HEK293 (cell line): Measurements from ENCODE around the gene KCNIP2.

ENCODE experiments used
- GLI2 ChIP-seq: fragments of 450-650 bp; formaldehyde crosslinking; IDR thresholded peaks from 2 replicates; pipeline ENCODE4; 2017; ENCODE audit warnings: missing biosample characterization, missing genetic modification characterization, low read depth, borderline replicate concordance
- MYNN ChIP-seq: fragments of 450-650 bp; formaldehyde crosslinking; IDR thresholded peaks from 2 replicates; pipeline ENCODE4 v1.5.1; 2016; ENCODE audit warnings: missing biosample characterization, missing genetic modification characterization, borderline replicate concordance
- OSR2 ChIP-seq: fragments of 450-650 bp; formaldehyde crosslinking; IDR thresholded peaks from 2 replicates; pipeline ENCODE4 v1.5.1; 2016; ENCODE audit warnings: missing biosample characterization, missing genetic modification characterization
- PRDM1 ChIP-seq: fragments of 450-650 bp; formaldehyde crosslinking; IDR thresholded peaks from 2 replicates; pipeline ENCODE4; 2016; ENCODE audit warnings: missing biosample characterization, missing genetic modification characterization
- SCRT2 ChIP-seq: fragments of 450-650 bp; formaldehyde crosslinking; IDR thresholded peaks from 2 replicates; pipeline ENCODE4 v1.5.1; 2016; ENCODE audit warnings: missing biosample characterization, missing genetic modification characterization
- SETDB1 ChIP-seq: IDR thresholded peaks from one replicate; pipeline ENCODE4 v1.6.1; 2017; ENCODE audit warnings: mild to moderate bottlenecking, low read length, moderate library complexity, mixed read lengths; ENCODE audit not compliant: insufficient read length
- SP3 ChIP-seq: fragments of 450-650 bp; formaldehyde crosslinking; IDR thresholded peaks from 2 replicates; pipeline ENCODE4 v1.5.1; 2016; ENCODE audit warnings: missing biosample characterization, missing genetic modification characterization
- TCF7L2 ChIP-seq: IDR thresholded peaks from 2 replicates; pipeline ENCODE4 v1.6.1; 2011; ENCODE audit warnings: low read depth, mild to moderate bottlenecking, inconsistent platforms, low read length, moderate library complexity, borderline replicate concordance
- TSHZ1 ChIP-seq: fragments of 450-650 bp; formaldehyde crosslinking; IDR thresholded peaks from 2 replicates; pipeline ENCODE4 v1.5.1; 2016; ENCODE audit warnings: missing biosample characterization, missing genetic modification characterization, borderline replicate concordance
- YY2 ChIP-seq: fragments of 450-650 bp; formaldehyde crosslinking; IDR thresholded peaks from 2 replicates; pipeline ENCODE4 v1.5.1; 2016; ENCODE audit warnings: missing biosample characterization, missing genetic modification characterization
- ZBTB11 ChIP-seq: fragments of 450-650 bp; formaldehyde crosslinking; conservative IDR thresholded peaks from 2 replicates; pipeline ENCODE4 v1.5.1; 2016; ENCODE audit warnings: low read depth, missing biosample characterization, missing genetic modification characterization
- ZBTB17 ChIP-seq: fragments of 450-650 bp; formaldehyde crosslinking; IDR thresholded peaks from 2 replicates; pipeline ENCODE4 v1.5.1; 2016; ENCODE audit warnings: missing biosample characterization, missing genetic modification characterization
- ZBTB44 ChIP-seq: fragments of 450-650 bp; IDR thresholded peaks from 2 replicates; pipeline ENCODE4 v1.5.1; 2018; ENCODE audit warnings: missing biosample characterization, mild to moderate bottlenecking, missing genetic modification characterization
- ZFHX2 ChIP-seq: fragments of 450-650 bp; formaldehyde crosslinking; conservative IDR thresholded peaks from 2 replicates; pipeline ENCODE4 v1.5.1; 2016; ENCODE audit warnings: missing biosample characterization, missing genetic modification characterization
- ZFP69B ChIP-seq: fragments of 450-650 bp; formaldehyde crosslinking; IDR thresholded peaks from 2 replicates; pipeline ENCODE4 v1.5.1; 2016; ENCODE audit warnings: missing biosample characterization, missing genetic modification characterization
- ZNF112 ChIP-seq: fragments of 450-650 bp; formaldehyde crosslinking; IDR thresholded peaks from 2 replicates; pipeline ENCODE4 v1.5.0; 2017; ENCODE audit warnings: missing biosample characterization, missing genetic modification characterization
- ZNF114 ChIP-seq: fragments of 450-650 bp; formaldehyde crosslinking; IDR thresholded peaks from 2 replicates; pipeline ENCODE4 v1.5.0; 2017; ENCODE audit warnings: missing biosample characterization, missing genetic modification characterization
- ZNF157 ChIP-seq: fragments of 450-650 bp; formaldehyde crosslinking; IDR thresholded peaks from 2 replicates; pipeline ENCODE4 v1.5.1; 2016; ENCODE audit warnings: missing biosample characterization, missing genetic modification characterization
- ZNF23 ChIP-seq: fragments of 450-650 bp; formaldehyde crosslinking; IDR thresholded peaks from 2 replicates; pipeline ENCODE4 v1.5.1; 2016; ENCODE audit warnings: missing biosample characterization, missing genetic modification characterization, borderline replicate concordance
- ZNF248 ChIP-seq: fragments of 450-650 bp; formaldehyde crosslinking; IDR thresholded peaks from 2 replicates; pipeline ENCODE4 v1.5.1; 2017; ENCODE audit warnings: missing biosample characterization, missing genetic modification characterization
- ZNF26 ChIP-seq: fragments of 450-650 bp; formaldehyde crosslinking; IDR thresholded peaks from 2 replicates; pipeline ENCODE4 v1.5.1; 2016; ENCODE audit warnings: missing biosample characterization, missing genetic modification characterization
- ZNF37A ChIP-seq: fragments of 450-650 bp; IDR thresholded peaks from 2 replicates; pipeline ENCODE4 v1.5.1; 2018; ENCODE audit warnings: missing biosample characterization, missing genetic modification characterization
- ZNF555 ChIP-seq: fragments of 450-650 bp; formaldehyde crosslinking; conservative IDR thresholded peaks from 2 replicates; pipeline ENCODE4 v1.5.1; 2017; ENCODE audit warnings: missing biosample characterization, mild to moderate bottlenecking, missing genetic modification characterization, inconsistent platforms
- TF ChIP-seq, protein P1 (sequence below): fragments of 450-650 bp; formaldehyde crosslinking; IDR thresholded peaks from 2 replicates; pipeline ENCODE4 v1.5.1; 2016; ENCODE audit warnings: missing biosample characterization, missing genetic modification characterization
- TF ChIP-seq, protein P2 (sequence below): fragments of 450-650 bp; formaldehyde crosslinking; IDR thresholded peaks from 2 replicates; pipeline ENCODE4 v1.5.1; 2016; ENCODE audit warnings: missing biosample characterization, missing genetic modification characterization

KCNIP2 gene

GRCh38 chr10:101818119-101818871 lies 25.3 kb downstream of the KCNIP2 start, which contains the start of gene OGA (continued):
- no peak for TF ChIP-seq ZNF114
- no peak; the same call in 1 of the 2 replicates for TF ChIP-seq MYNN (tag by site-specific recombination)
- no peak for TF ChIP-seq ZNF37A (tag by site-specific recombination)
- no peak for TF ChIP-seq SCRT2 (tag by site-specific recombination)
- TF ChIP-seq PRDM1, result peak; percentile 82
- 0 out of 2 replicates have a peak, but pooled peaks have one; percentile 8 for TF ChIP-seq ZFP69B (tag by site-specific recombination)
- no peak for TF ChIP-seq ZNF23
- no peak for TF ChIP-seq SETDB1
- no peak for TF ChIP-seq ZNF555 (tag by site-specific recombination)
- TF ChIP-seq ZNF157 (tag by site-specific recombination), result no peak
- no peak for TF ChIP-seq TCF7L2
- no peak; the same call in 1 of the 2 replicates for TF ChIP-seq ZFHX2 (tag by site-specific recombination)
- TF ChIP-seq ZBTB44 (tag by site-specific recombination), result no peak
- TF ChIP-seq ZBTB17 (tag by site-specific recombination), result no peak
- TF ChIP-seq ZNF112 (tag by site-specific recombination), result no peak
- TF ChIP-seq GLI2 (tag by site-specific recombination), result no peak
- TF ChIP-seq TSHZ1, result 0 out of 2 replicates have a peak, but pooled peaks have one; percentile 27
- no peak for TF ChIP-seq ZNF248 (tag by site-specific recombination)
- no peak for TF ChIP-seq YY2
- peak; percentile 98 for TF ChIP-seq SP3 (tag by site-specific recombination)
- peak; percentile 88 for TF ChIP-seq ZBTB11 (tag by site-specific recombination)
- TF ChIP-seq OSR2 (tag by site-specific recombination), result no peak
- TF ChIP-seq, protein P1, sequence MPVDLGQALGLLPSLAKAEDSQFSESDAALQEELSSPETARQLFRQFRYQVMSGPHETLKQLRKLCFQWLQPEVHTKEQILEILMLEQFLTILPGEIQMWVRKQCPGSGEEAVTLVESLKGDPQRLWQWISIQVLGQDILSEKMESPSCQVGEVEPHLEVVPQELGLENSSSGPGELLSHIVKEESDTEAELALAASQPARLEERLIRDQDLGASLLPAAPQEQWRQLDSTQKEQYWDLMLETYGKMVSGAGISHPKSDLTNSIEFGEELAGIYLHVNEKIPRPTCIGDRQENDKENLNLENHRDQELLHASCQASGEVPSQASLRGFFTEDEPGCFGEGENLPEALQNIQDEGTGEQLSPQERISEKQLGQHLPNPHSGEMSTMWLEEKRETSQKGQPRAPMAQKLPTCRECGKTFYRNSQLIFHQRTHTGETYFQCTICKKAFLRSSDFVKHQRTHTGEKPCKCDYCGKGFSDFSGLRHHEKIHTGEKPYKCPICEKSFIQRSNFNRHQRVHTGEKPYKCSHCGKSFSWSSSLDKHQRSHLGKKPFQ, result 0 out of 2 replicates have a peak, but pooled peaks have one; percentile 19
- TF ChIP-seq ZNF26 (tag by site-specific recombination), result no peak
- TF ChIP-seq, protein P2, sequence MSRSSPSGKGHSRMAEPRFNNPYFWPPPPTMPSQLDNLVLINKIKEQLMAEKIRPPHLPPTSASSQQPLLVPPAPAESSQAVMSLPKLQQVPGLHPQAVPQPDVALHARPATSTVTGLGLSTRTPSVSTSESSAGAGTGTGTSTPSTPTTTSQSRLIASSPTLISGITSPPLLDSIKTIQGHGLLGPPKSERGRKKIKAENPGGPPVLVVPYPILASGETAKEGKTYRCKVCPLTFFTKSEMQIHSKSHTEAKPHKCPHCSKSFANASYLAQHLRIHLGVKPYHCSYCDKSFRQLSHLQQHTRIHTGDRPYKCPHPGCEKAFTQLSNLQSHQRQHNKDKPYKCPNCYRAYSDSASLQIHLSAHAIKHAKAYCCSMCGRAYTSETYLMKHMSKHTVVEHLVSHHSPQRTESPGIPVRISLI, result no peak
